Progenitor cell of endocrine pancreas (in vitro differentiated cells): ENCODE measurements around the gene HAND2. TPM values are rescaled to one million over a fixed set of nuclear protein-coding genes. Genes with fewer than 3 reads are reported as not detected.

Source experiments
- DNase-seq: peaks from one replicate; pipeline ENCODE4 v3.0.0; 2021; ENCODE audit warnings: low spot score; ENCODE audit not compliant: unreplicated experiment
- H3K27ac Mint-ChIP-seq: 2 replicates; pipeline ENCODE4 v1.8.0; 2021; ENCODE audit warnings: mild to moderate bottlenecking, moderate library complexity, mixed read lengths
- H3K27me3 Mint-ChIP-seq: 2 replicates; pipeline ENCODE4 v1.8.0; 2021; ENCODE audit warnings: mixed read lengths
- H3K36me3 Mint-ChIP-seq: 2 replicates; pipeline ENCODE4 v1.8.0; 2022; ENCODE audit warnings: mixed read lengths; ENCODE audit not compliant: insufficient read depth
- H3K4me1 Mint-ChIP-seq: 2 replicates; pipeline ENCODE4 v1.8.0; 2021; ENCODE audit warnings: low read depth, mixed read lengths
- H3K4me3 Mint-ChIP-seq: 2 replicates; pipeline ENCODE4 v1.8.0; 2021; ENCODE audit warnings: low read depth, mild to moderate bottlenecking, moderate library complexity, mixed read lengths
- H3K9me3 Mint-ChIP-seq: 2 replicates; pipeline ENCODE4 v1.8.0; 2021; ENCODE audit warnings: low read depth, mixed read lengths
- total RNA-seq: library from RNA; stranded (reverse); gene quantifications from 2 replicates; pipeline ENCODE4 v1.2.1, GENCODE V29; 2021
- TF ChIP-seq, protein P1 (sequence below): fragments of 200-600 bp; sonication (generic); IDR thresholded peaks from one replicate; pipeline ENCODE4 v1.5.0; 2021; ENCODE audit warnings: antibody characterized with exemption, mild to moderate bottlenecking; ENCODE audit not compliant: unreplicated experiment

Gene HAND2
- total RNA-seq, 1 donor from 2014 or later, result 2.5 TPM

DNA sequence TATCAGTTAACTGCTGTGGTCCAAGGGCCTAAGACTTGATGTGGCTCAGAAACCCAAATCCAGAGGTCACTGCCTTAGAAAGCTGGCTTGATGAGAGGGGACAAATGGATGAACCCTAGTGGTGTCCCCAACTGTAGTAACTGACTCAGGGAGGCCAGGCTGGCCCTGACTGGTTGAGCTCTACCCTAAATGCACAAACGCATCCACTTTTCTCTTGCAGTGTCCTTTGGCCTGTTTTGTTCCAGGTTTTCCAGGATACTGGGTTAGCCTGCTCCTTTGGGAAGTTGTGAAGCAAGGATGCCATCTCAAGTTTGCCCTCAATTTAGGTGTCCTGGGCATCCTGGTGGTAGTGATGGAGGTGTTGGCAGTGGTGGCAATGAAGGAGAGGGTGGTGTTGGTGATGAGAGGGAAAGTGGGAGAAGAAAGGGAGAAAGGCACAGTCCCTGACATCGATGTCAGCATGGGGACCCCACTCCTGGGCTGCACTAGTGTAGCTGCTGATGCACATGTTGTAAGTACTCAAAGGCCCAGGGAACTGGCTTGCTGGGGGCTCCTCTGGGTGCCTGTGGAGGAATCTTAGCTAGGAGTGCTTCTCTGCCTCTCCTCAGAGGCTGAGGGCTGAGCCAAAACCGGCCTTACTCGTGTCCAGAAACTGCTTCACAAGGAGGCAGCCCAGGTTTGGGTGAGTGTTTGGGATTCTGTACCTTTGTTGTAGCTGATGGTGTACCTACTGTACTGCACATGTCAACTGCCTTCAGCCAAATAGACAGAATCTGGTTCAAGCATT, 2.9 kb upstream of the HAND2 start:
- no peak overlapping the region for H3K27ac Mint-ChIP-seq
- TF ChIP-seq, protein P1, sequence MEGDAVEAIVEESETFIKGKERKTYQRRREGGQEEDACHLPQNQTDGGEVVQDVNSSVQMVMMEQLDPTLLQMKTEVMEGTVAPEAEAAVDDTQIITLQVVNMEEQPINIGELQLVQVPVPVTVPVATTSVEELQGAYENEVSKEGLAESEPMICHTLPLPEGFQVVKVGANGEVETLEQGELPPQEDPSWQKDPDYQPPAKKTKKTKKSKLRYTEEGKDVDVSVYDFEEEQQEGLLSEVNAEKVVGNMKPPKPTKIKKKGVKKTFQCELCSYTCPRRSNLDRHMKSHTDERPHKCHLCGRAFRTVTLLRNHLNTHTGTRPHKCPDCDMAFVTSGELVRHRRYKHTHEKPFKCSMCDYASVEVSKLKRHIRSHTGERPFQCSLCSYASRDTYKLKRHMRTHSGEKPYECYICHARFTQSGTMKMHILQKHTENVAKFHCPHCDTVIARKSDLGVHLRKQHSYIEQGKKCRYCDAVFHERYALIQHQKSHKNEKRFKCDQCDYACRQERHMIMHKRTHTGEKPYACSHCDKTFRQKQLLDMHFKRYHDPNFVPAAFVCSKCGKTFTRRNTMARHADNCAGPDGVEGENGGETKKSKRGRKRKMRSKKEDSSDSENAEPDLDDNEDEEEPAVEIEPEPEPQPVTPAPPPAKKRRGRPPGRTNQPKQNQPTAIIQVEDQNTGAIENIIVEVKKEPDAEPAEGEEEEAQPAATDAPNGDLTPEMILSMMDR, result no peak
- DNase-seq, result no peak
- H3K4me1 Mint-ChIP-seq, result peaks cover 4% of the 10 kb centered on the region
- no peak overlapping the region for H3K4me3 Mint-ChIP-seq
- no peaks in the 10 kb centered on the region for H3K36me3 Mint-ChIP-seq
- H3K9me3 Mint-ChIP-seq, result no peaks in the 10 kb centered on the region
- H3K27me3 Mint-ChIP-seq, result peaks cover 93% of the 10 kb centered on the region

DNA sequence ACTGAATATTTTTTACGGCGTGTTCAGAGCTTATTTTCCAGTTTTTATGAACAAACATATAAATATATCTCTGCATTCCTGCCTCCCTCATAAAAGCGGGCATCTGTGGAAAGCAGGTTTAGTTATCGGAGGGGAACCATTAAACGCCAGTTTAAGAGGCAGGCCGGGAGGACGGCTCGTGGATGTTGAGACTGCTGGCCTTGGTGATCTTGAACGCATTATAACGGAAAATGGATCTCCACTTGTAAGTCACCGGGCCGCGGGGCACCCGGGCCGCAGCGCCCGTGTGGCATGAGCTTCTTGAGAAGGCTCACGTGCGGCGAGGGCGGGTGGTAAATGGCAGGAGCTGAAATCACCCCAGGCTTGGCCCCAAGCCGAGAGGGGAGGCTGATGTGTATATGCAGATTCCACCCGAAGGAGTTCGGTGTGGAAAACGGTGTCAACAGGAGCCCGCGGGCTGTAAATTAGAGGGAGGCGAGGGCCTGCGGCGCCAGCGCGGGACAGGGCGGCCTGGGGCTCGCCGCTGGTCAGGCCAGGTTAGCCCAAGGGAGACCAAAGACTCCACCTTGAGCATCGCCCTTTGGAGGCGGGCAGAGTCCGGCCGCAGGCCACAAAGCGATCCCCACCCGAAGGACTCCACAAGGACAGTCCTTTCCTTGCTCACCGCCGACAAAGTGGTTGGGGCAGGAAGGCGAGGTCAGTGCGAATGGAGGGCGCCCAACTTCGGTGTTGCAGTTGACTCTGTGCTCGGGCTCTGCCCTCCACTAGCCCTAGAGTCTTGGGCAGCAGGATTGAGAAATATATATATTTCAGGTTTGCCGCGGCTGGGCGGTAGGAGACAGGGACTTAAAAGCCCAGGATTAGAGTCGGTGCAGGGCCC, 1.3 kb upstream of the HAND2 start:
- no peak overlapping the region for H3K27ac Mint-ChIP-seq
- H3K36me3 Mint-ChIP-seq, result no peaks in the 10 kb centered on the region
- peaks cover 6% of the 10 kb centered on the region for H3K4me1 Mint-ChIP-seq
- TF ChIP-seq, protein P1, result no peak
- H3K4me3 Mint-ChIP-seq, result peak overlapping the region; percentile 7
- DNase-seq, result no peak
- no peaks in the 10 kb centered on the region for H3K9me3 Mint-ChIP-seq
- H3K27me3 Mint-ChIP-seq, result peaks cover 93% of the 10 kb centered on the region

DNA sequence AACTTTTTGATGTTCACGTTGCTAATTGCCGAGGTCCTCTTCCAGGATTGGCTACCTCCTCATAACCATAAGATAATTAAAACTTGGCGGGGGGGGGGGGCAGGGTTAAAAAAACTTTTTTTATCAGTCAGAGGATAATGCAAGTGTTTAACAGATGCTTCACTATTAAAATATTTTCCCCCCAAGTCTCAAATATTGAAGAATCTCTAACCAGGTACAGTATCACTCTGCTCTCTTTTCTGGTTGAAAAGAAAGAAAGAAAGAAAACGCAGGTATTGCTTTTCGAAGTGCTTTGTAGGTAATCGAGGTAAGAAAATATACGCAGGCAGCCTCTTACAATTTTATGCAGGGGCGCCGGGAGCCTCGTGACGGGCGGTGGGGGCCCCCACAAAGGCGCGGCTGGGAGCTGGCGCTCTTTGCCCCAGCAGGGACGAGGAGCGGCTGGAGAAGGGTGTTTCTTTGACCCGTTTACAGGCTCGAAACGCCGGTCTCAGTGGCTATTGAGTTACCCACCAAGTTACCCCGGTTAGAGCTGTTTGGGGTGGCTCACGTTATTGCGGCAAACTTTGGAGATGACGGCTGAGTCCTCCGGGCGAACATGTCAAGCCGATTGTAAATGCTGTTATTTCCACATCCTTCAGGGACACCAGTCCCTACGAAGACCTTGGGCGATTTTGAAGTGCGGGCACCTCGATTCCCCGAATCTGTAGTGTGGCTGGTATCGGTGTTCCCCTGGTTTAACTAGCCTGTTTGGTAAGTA, 477 bp upstream of the HAND2 start:
- no peaks in the 10 kb centered on the region for H3K36me3 Mint-ChIP-seq
- H3K4me1 Mint-ChIP-seq, result peaks cover 8% of the 10 kb centered on the region
- peak overlapping the region; percentile 75 for H3K4me3 Mint-ChIP-seq
- peaks cover 93% of the 10 kb centered on the region for H3K27me3 Mint-ChIP-seq
- no peak overlapping the region for H3K27ac Mint-ChIP-seq
- DNase-seq, result no peak
- TF ChIP-seq, protein P1, result no peak
- H3K9me3 Mint-ChIP-seq, result no peaks in the 10 kb centered on the region

DNA sequence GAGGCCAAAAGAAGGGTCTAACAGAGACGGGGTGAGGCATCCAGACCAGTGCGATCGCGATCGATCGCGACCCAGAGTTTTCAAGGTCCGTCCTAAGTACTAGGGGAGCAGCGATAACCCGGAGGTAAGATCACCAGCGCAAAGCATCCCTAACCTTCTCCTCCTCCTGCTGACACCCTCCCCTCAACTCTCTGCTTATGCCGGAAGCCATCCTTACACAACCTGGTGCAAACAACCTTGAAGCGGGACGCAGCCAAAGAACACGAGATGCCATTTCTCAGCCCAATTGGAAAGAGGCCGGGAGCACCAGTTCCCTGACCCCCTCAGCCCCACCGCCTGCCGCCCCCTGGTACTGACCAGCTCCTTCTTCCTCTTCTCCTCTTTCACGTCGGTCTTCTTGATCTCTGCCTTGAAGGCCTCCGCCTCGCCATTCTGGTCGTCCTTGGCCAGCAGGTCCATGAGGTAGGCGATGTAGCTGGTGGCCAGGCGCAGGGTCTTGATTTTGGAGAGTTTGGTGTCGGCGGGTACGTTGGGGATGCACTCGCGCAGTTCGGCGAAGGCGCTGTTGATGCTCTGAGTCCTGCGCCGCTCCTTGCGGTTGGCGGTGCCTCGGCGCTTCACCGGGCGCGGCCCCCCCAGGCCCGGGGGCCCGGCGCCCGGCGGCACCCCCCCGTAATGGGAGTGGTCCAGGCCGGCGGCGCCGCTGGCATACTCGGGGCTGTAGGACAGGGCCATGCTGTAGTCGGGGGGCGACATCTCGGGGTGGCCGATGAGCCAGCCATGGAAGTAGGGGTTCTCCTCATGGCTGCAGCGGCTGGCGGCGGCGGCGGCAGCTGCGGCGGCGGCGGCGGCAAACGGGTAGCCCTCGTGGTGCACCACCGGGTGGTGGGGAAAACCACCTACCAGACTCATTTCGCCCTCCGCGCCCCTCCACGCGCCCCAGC, 1.4 kb downstream of the HAND2 start:
- peak overlapping the region; percentile 37 for H3K27ac Mint-ChIP-seq
- peaks cover 93% of the 10 kb centered on the region for H3K27me3 Mint-ChIP-seq
- no peak for DNase-seq
- TF ChIP-seq, protein P1, result no peak
- peak overlapping the region; percentile 50 for H3K4me3 Mint-ChIP-seq
- H3K9me3 Mint-ChIP-seq, result no peaks in the 10 kb centered on the region
- peaks cover 9% of the 10 kb centered on the region for H3K4me1 Mint-ChIP-seq
- H3K36me3 Mint-ChIP-seq, result no peaks in the 10 kb centered on the region
